ENCODE results near the gene LRRC23.

DNA sequence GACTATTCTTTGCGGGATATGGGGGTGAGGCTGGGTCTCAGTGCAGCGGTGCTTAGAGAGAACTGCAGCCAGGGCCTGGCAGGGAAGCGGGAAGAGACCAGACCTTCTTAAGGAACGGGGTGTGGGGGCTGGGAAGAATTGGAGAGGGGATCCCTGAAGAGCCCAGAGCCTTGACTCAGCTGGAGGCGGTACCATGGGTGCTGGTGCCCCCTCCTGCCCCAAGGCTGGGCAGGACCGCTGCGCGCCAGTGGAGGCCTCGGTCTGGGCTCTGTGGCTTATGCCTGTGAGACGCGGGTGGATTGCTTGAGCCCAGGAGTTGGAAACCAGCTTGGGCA lies 37.7 kb downstream of the LRRC23 start:
- TF ChIP-seq, protein P1, sequence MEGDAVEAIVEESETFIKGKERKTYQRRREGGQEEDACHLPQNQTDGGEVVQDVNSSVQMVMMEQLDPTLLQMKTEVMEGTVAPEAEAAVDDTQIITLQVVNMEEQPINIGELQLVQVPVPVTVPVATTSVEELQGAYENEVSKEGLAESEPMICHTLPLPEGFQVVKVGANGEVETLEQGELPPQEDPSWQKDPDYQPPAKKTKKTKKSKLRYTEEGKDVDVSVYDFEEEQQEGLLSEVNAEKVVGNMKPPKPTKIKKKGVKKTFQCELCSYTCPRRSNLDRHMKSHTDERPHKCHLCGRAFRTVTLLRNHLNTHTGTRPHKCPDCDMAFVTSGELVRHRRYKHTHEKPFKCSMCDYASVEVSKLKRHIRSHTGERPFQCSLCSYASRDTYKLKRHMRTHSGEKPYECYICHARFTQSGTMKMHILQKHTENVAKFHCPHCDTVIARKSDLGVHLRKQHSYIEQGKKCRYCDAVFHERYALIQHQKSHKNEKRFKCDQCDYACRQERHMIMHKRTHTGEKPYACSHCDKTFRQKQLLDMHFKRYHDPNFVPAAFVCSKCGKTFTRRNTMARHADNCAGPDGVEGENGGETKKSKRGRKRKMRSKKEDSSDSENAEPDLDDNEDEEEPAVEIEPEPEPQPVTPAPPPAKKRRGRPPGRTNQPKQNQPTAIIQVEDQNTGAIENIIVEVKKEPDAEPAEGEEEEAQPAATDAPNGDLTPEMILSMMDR (IDR thresholded peaks at IDR 0.05), result no peak
- TF ChIP-seq EP300 (IDR thresholded peaks at IDR 0.05), result no peak
- no peak for TF ChIP-seq POLR2A (IDR thresholded peaks at IDR 0.05; ENCODE audit: low read depth)
- no peak for TF ChIP-seq POLR2AphosphoS5 (IDR thresholded peaks at IDR 0.05)
